GM13977 (cell line): ENCODE results near the gene LSM6.

Source experiments
- DNase-seq: peaks from one replicate; pipeline ENCODE4 v3.0.0; 2012; ENCODE audit warnings: low spot score
- CTCF ChIP-seq: IDR thresholded peaks from 2 replicates; pipeline ENCODE4 v1.5.1; 2012; ENCODE audit warnings: mild to moderate bottlenecking, control low read depth; ENCODE audit not compliant: insufficient read depth; ENCODE audit errors: extremely low read depth, missing control alignments
- in situ Hi-C: fragments of 300-500 bp; cut with MboI; formaldehyde crosslinking; loops from one replicate; pipeline ENCODE4 v1.12.0; 2022; ENCODE audit warnings: low sequenced_read_pairs, low pct_unique_long_range_greater_than_20kb, mixed read lengths, inconsistent platforms; ENCODE audit not compliant: unreplicated experiment

LSM6 gene

GRCh38 chr4:146182443-146182842 lies 6.9 kb downstream of the LSM6 start:
- in situ Hi-C loops: no loop called here
- DNase-seq: no peak
- TF ChIP-seq CTCF: no peak

- TF ChIP-seq CTCF: no peak
- no peak for DNase-seq
- in situ Hi-C loops: no loop called here
Measured at GRCh38 chr4:146183209-146183608, 7.7 kb downstream of the LSM6 start.

GRCh38 chr4:146186041-146186440 lies 10.5 kb downstream of the LSM6 start:
- in situ Hi-C loops: no loop called here
- no peak for DNase-seq
- TF ChIP-seq CTCF: no peak

GRCh38 chr4:146186596-146186995 lies 11.1 kb downstream of the LSM6 start:
- DNase-seq: no peak

GRCh38 chr4:146190456-146190855 lies 14.9 kb downstream of the LSM6 start:
- TF ChIP-seq CTCF: no peak
- in situ Hi-C loops: no loop called here
- no peak for DNase-seq

More at GRCh38 chr4:146186596-146186995, 11.1 kb downstream of the LSM6 start:
- no peak for TF ChIP-seq CTCF
- in situ Hi-C loops: no loop called here

GRCh38 chr4:146191766-146192458 lies 16.4 kb downstream of the LSM6 start:
- DNase-seq: no peak
- TF ChIP-seq CTCF: no peak
- in situ Hi-C loops: no loop called here

- in situ Hi-C loops: no loop called here
- DNase-seq: no peak
- TF ChIP-seq CTCF: no peak
Measured at GRCh38 chr4:146193628-146194027, 18.1 kb downstream of the LSM6 start.
